OCI-LY1 (cell line): Measurements from ENCODE around the gene FKBP14.
A peak's percentile ranks its signal among the peaks of the same experiment; 100 is the strongest.

Source experiments
- H2AFZ ChIP-seq: fragments of 200-600 bp; sonication (generic), shearing (Covaris generic); 2 replicates; pipeline ENCODE4 v1.6.0; 2014; ENCODE audit warnings: antibody characterized with exemption, mild to moderate bottlenecking, low read length
- H3F3A ChIP-seq: fragments of 200-600 bp; sonication (generic), shearing (Covaris generic); 2 replicates; pipeline ENCODE4 v1.6.0; 2014; ENCODE audit warnings: mild to moderate bottlenecking, antibody characterized with exemption, low read length, moderate library complexity; ENCODE audit not compliant: insufficient read depth
- H3K27ac ChIP-seq: fragments of 200-600 bp; sonication (generic); 2 replicates; pipeline ENCODE4 v1.5.1; 2014; ENCODE audit warnings: low read length, mixed run types, mild to moderate bottlenecking, low read depth; ENCODE audit not compliant: poor library complexity, severe bottlenecking
- H3K27me3 ChIP-seq: fragments of 200-600 bp; sonication (generic); 2 replicates; pipeline ENCODE4 v1.6.0; 2014; ENCODE audit warnings: antibody characterized with exemption, mild to moderate bottlenecking, low read length, moderate library complexity; ENCODE audit not compliant: insufficient read depth
- H3K36me3 ChIP-seq: fragments of 200-600 bp; sonication (generic); 2 replicates; pipeline ENCODE4 v1.6.1; 2014; ENCODE audit warnings: mild to moderate bottlenecking, antibody characterized with exemption, low read length, moderate library complexity, mixed read lengths; ENCODE audit not compliant: insufficient read depth
- H3K4me1 ChIP-seq: fragments of 200-600 bp; sonication (generic); 2 replicates; pipeline ENCODE4 v1.5.1; 2014; ENCODE audit warnings: mild to moderate bottlenecking, low read length, moderate library complexity; ENCODE audit not compliant: insufficient read depth, severe bottlenecking
- H3K4me2 ChIP-seq: fragments of 200-600 bp; sonication (generic), shearing (Covaris generic); 2 replicates; pipeline ENCODE4 v1.6.1; 2014; ENCODE audit warnings: low read length
- H3K4me3 ChIP-seq: fragments of 200-600 bp; sonication (generic); 2 replicates; pipeline ENCODE4 v1.5.1; 2014; ENCODE audit warnings: low read length, low read depth, mild to moderate bottlenecking, mixed read lengths; ENCODE audit not compliant: poor library complexity, severe bottlenecking
- H3K79me2 ChIP-seq: fragments of 200-600 bp; shearing (Covaris generic); 2 replicates; pipeline ENCODE4 v1.6.1; 2016; ENCODE audit warnings: mixed run types, low read length, mixed read lengths; ENCODE audit not compliant: insufficient read depth
- H3K9ac ChIP-seq: fragments of 200-600 bp; sonication (generic), shearing (Covaris generic); 2 replicates; pipeline ENCODE4 v1.6.1; 2014; ENCODE audit warnings: mild to moderate bottlenecking, low read length, mixed read lengths
- H3K9me2 ChIP-seq: fragments of 200-600 bp; sonication (generic), shearing (Covaris generic); 2 replicates; pipeline ENCODE4 v1.6.1; 2014; ENCODE audit warnings: low read depth, mild to moderate bottlenecking, low read length, mixed read lengths
- H3K9me3 ChIP-seq: fragments of 200-600 bp; shearing (Covaris generic); 2 replicates; pipeline ENCODE4 v1.6.1; 2014; ENCODE audit warnings: low read length, mixed read lengths
- H4K20me1 ChIP-seq: fragments of 200-600 bp; sonication (generic), shearing (Covaris generic); 2 replicates; pipeline ENCODE4 v1.6.0; 2016; ENCODE audit warnings: mild to moderate bottlenecking, low read length; ENCODE audit not compliant: insufficient read depth
- EZH2 ChIP-seq: fragments of 200-600 bp; sonication (generic), shearing (Covaris generic); IDR thresholded peaks from 2 replicates; pipeline ENCODE4 v1.8.0; 2017; ENCODE audit warnings: borderline replicate concordance, mixed run types, mild to moderate bottlenecking, antibody characterized with exemption, low read length, moderate library complexity, mixed read lengths
- TF ChIP-seq, protein P1 (sequence below): fragments of 200-600 bp; sonication (generic), shearing (Covaris generic); IDR thresholded peaks from 2 replicates; pipeline ENCODE4 v1.5.1; 2017; ENCODE audit warnings: mild to moderate bottlenecking, antibody characterized with exemption, low read length, moderate library complexity, mixed read lengths

Gene FKBP14

DNA sequence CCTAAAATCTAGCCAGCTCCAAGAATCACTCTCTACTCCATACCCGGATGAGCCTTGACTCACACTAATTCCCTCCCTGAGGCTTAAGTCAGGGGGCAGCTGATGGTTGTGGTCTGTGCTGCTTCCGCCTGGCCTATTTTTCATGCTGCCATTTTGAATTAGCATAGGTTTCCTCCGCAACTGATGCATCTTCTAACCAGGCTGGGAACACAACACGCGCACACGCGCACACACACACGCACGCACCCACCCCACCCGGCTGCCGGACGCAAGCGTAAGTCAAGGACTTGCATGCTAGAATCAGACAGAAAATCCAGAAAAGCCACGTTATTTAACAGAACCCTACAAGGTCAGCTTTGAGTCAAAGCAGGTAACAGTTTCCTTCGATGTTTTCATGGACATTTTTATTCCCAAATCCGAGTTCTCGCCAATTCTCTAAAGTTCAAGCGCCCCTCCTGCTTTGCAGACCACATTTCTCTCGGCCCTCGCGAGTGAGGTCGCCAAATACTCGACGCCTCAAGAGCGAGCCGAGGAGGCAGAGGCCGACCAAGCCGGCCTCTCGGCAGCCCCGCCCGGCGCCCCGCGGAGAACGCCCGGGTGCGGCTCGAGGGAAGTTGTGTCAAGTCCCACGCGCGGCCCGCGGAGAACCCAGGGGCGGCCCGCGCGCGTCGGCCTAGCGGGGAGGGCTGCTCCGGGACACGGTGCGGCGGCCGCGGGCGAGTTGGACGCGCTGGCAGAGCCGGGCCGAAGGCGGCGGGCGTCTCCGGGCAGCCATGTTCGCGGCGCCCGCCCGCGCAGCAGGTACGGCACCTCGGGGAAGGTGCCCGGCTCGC lies 37.9 kb downstream of the FKBP14 start:
- Histone ChIP-seq H3K27ac (peak overlapping the region; percentile 87), H3K4me1 (peaks cover 42% of the 10 kb centered on the region), H3K4me2 (peak overlapping the region; percentile 81), H4K20me1 (no peaks in the 10 kb centered on the region), H3K4me3 (peak overlapping the region; percentile 90), H3K9me2 (no peaks in the 10 kb centered on the region), H3K9me3 (peaks cover 4% of the 10 kb centered on the region; the same call in 1 of the 2 replicates), H2AFZ (peak overlapping the region; percentile 80; the same call in 1 of the 2 replicates), H3K27me3 (no peaks in the 10 kb centered on the region), H3K36me3 (no peaks in the 10 kb centered on the region; the same call in 1 of the 2 replicates), H3K79me2 (peaks cover 27% of the 10 kb centered on the region), H3K9ac (peak overlapping the region; percentile 96), H3F3A (no peaks in the 10 kb centered on the region)
- TF ChIP-seq, protein P1, sequence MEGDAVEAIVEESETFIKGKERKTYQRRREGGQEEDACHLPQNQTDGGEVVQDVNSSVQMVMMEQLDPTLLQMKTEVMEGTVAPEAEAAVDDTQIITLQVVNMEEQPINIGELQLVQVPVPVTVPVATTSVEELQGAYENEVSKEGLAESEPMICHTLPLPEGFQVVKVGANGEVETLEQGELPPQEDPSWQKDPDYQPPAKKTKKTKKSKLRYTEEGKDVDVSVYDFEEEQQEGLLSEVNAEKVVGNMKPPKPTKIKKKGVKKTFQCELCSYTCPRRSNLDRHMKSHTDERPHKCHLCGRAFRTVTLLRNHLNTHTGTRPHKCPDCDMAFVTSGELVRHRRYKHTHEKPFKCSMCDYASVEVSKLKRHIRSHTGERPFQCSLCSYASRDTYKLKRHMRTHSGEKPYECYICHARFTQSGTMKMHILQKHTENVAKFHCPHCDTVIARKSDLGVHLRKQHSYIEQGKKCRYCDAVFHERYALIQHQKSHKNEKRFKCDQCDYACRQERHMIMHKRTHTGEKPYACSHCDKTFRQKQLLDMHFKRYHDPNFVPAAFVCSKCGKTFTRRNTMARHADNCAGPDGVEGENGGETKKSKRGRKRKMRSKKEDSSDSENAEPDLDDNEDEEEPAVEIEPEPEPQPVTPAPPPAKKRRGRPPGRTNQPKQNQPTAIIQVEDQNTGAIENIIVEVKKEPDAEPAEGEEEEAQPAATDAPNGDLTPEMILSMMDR = no peak
- no peak for TF ChIP-seq EZH2

DNA sequence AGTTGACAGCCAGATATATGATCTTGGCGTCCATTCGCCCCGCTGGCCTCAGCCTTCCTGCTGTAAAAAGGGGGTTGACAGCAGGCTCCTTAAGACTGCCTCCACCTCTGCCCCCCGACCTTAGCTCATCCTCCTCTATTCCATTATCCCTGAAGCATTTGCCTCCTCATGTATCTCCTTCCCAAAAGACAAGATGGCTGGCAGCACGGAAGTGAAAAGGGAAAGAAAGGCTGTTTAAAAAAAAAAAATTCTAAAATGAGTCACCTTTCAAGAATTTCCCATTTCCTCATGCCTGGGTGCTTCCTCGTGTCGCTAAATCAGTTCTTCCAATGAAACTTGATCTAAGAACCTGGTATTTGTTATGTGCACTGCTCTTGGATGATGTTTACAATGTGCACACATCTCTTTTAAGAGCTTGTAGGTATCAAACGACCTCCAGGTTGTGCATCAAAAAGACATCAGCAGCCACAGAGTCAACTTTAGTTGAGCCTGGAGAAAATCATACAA lies 38.6 kb downstream of the FKBP14 start:
- H3K9ac ChIP-seq = peak overlapping the region; percentile 96
- no peaks in the 10 kb centered on the region for H3K27me3 ChIP-seq
- peak overlapping the region; percentile 81 for H3K4me2 ChIP-seq
- H3K9me2 ChIP-seq = no peaks in the 10 kb centered on the region
- peaks cover 4% of the 10 kb centered on the region; the same call in 1 of the 2 replicates for H3K9me3 ChIP-seq
- no peaks in the 10 kb centered on the region for H3K36me3 ChIP-seq
- H3K4me3 ChIP-seq = peak overlapping the region; percentile 90
- H3K27ac ChIP-seq = peak overlapping the region; percentile 87
- TF ChIP-seq, protein P1 = no peak
- TF ChIP-seq EZH2 = no peak
- no peaks in the 10 kb centered on the region for H4K20me1 ChIP-seq
- no peaks in the 10 kb centered on the region for H3F3A ChIP-seq
- H3K4me1 ChIP-seq = peaks cover 42% of the 10 kb centered on the region
- no peak overlapping the region for H2AFZ ChIP-seq
- peaks cover 31% of the 10 kb centered on the region for H3K79me2 ChIP-seq

DNA sequence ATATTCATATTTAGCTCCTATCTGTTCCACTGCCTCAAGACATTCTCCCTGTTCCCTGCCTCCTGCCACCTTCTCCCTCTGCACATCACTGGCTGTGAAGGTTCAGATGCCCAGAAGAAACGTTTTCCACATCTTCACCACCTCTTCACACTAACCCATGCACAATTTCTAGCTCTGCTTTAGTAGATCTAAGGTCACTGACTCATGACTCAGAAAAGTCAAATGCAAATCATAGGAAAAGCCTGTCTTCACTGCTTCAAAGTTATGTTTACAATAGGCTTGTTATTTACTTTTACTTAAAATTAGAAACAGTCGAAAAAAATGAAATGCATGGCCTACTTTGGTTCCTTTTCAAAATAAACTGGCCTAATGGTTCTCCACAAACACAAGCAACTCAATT lies 39.4 kb downstream of the FKBP14 start:
- no peaks in the 10 kb centered on the region for H3K27me3 ChIP-seq
- H3K4me1 ChIP-seq = peaks cover 42% of the 10 kb centered on the region
- no peaks in the 10 kb centered on the region for H3F3A ChIP-seq
- H3K9me3 ChIP-seq = no peaks in the 10 kb centered on the region
- peaks cover 31% of the 10 kb centered on the region for H3K79me2 ChIP-seq
- TF ChIP-seq EZH2 = no peak
- TF ChIP-seq, protein P1 = no peak
- peak overlapping the region; percentile 90 for H3K4me3 ChIP-seq
- H2AFZ ChIP-seq = no peak overlapping the region
- peak overlapping the region; percentile 96 for H3K9ac ChIP-seq
- H3K4me2 ChIP-seq = peak overlapping the region; percentile 81
- H4K20me1 ChIP-seq = no peaks in the 10 kb centered on the region
- H3K9me2 ChIP-seq = no peaks in the 10 kb centered on the region
- H3K27ac ChIP-seq = peak overlapping the region; percentile 87
- H3K36me3 ChIP-seq = no peaks in the 10 kb centered on the region
